Endothelial cell of hepatic sinusoid (primary cell): ENCODE data around the gene ARID2.

Source experiments
- in situ Hi-C: cut with HindIII; loops from 2 replicates; pipeline ENCODE4 v1.10.0; 2017; ENCODE audit warnings: low sequenced_read_pairs

Gene ARID2

GRCh38 chr12:45721369-45721768 lies 8.1 kb upstream of the ARID2 start:
- in situ Hi-C loops: no loop called here

- in situ Hi-C loops: no loop called here
These were observed 7.6 kb upstream of the ARID2 start for GRCh38 chr12:45721954-45722353.

GRCh38 chr12:45725631-45726602 lies 3.6 kb upstream of the ARID2 start:
- in situ Hi-C loops: no loop called here

GRCh38 chr12:45726603-45727300 lies 2.8 kb upstream of the ARID2 start:
- in situ Hi-C loops: no loop called here

- in situ Hi-C loops: no loop called here
These were observed 2.1 kb upstream of the ARID2 start for GRCh38 chr12:45727301-45727979.

- in situ Hi-C loops: no loop called here
These were observed 1.4 kb upstream of the ARID2 start for GRCh38 chr12:45727980-45728629.

- in situ Hi-C loops: no loop called here
These were observed 775 bp upstream of the ARID2 start for GRCh38 chr12:45728630-45729232.

GRCh38 chr12:45730084-45730347 lies 510 bp downstream of the ARID2 start:
- in situ Hi-C loops: no loop called here

GRCh38 chr12:45730348-45731189 lies 1.1 kb downstream of the ARID2 start:
- in situ Hi-C loops: no loop called here

- in situ Hi-C loops: no loop called here
These were observed 1.8 kb downstream of the ARID2 start for GRCh38 chr12:45731190-45731775.

- in situ Hi-C loops: no loop called here
These were observed 2.7 kb downstream of the ARID2 start for GRCh38 chr12:45732250-45732649.

- in situ Hi-C loops: no loop called here
These were observed 3.4 kb downstream of the ARID2 start for GRCh38 chr12:45732936-45733335.

GRCh38 chr12:45737638-45738037 lies 8.1 kb downstream of the ARID2 start:
- in situ Hi-C loops: no loop called here

GRCh38 chr12:45742590-45742989 lies 13.1 kb downstream of the ARID2 start:
- in situ Hi-C loops: loop anchor here (10.0 kb wide), 1 partner anchor 198 kb away; no protein-coding TSS in a partner anchor

GRCh38 chr12:45743247-45743646 lies 13.7 kb downstream of the ARID2 start:
- in situ Hi-C loops: loop anchor here (10.0 kb wide), 1 partner anchor 198 kb away; no protein-coding TSS in a partner anchor

- in situ Hi-C loops: loop anchor here (10.0 kb wide), 1 partner anchor 201 kb away; no protein-coding TSS in a partner anchor
These were observed 16.4 kb downstream of the ARID2 start for GRCh38 chr12:45745861-45746277.

GRCh38 chr12:45756666-45757065 lies 27.2 kb downstream of the ARID2 start:
- in situ Hi-C loops: no loop called here

GRCh38 chr12:45757172-45757571 lies 27.7 kb downstream of the ARID2 start:
- in situ Hi-C loops: no loop called here

GRCh38 chr12:45760333-45760732 lies 30.8 kb downstream of the ARID2 start:
- in situ Hi-C loops: no loop called here
